Astrocyte (in vitro differentiated cells and primary cell): ENCODE results near the gene PCDHGB1. TPM values are rescaled to one million over a fixed set of nuclear protein-coding genes. Genes with fewer than 3 reads are reported as not detected.
"Not testable (repeated sequence)": the region's sequence is repeated elsewhere in the genome, so short reads cannot be mapped to it uniquely, and the experiment has no call there.

Experiments
- DNase-seq: peaks from one replicate; pipeline ENCODE4 v3.0.0-alpha.2; 2010; ENCODE audit warnings: low read depth
- FAIRE-seq: peaks from 2 replicates; lab custom pipeline; 2011; peaks lifted over from hg19 to GRCh38; lab: Jason Lieb, UNC
- H2AFZ ChIP-seq: 2 replicates; pipeline ENCODE4 v1.6.0; 2012; ENCODE audit warnings: low read depth, low read length, inconsistent platforms
- H3K27ac ChIP-seq: 2 replicates; pipeline ENCODE4 v1.5.1; 2011; ENCODE audit warnings: low read depth, low read length, inconsistent platforms
- H3K27me3 ChIP-seq: 2 replicates; pipeline ENCODE4 v1.6.0; 2011; ENCODE audit warnings: low read length, inconsistent platforms; ENCODE audit not compliant: insufficient read depth
- H3K36me3 ChIP-seq: 2 replicates; pipeline ENCODE4 v1.5.1; 2011; ENCODE audit warnings: low read length, inconsistent platforms; ENCODE audit not compliant: insufficient read depth
- H3K4me1 ChIP-seq: 2 replicates; pipeline ENCODE4 v1.5.1; 2011; ENCODE audit warnings: low read length, inconsistent platforms; ENCODE audit not compliant: insufficient read depth
- H3K4me2 ChIP-seq: 2 replicates; pipeline ENCODE4 v1.6.0; 2012; ENCODE audit warnings: low read length, inconsistent platforms
- H3K4me3 ChIP-seq: 2 replicates; pipeline ENCODE4 v1.5.1; 2011; ENCODE audit warnings: low read depth, mild to moderate bottlenecking, low read length, inconsistent platforms; ENCODE audit not compliant: insufficient read depth
- H3K79me2 ChIP-seq: 2 replicates; pipeline ENCODE4 v1.6.0; 2012; ENCODE audit warnings: mild to moderate bottlenecking, low read length, inconsistent platforms; ENCODE audit not compliant: insufficient read depth
- H3K9ac ChIP-seq: 2 replicates; pipeline ENCODE4 v1.6.0; 2012; ENCODE audit warnings: mild to moderate bottlenecking, low read length, inconsistent platforms
- H3K9me3 ChIP-seq: 2 replicates; pipeline ENCODE4 v1.5.1; 2012; ENCODE audit warnings: low read depth, mild to moderate bottlenecking, low read length, inconsistent platforms; ENCODE audit not compliant: insufficient read depth
- H4K20me1 ChIP-seq: 2 replicates; pipeline ENCODE4 v1.6.0; 2012; ENCODE audit warnings: low read length, inconsistent platforms; ENCODE audit not compliant: insufficient read depth
- H3K27ac Mint-ChIP-seq: one replicate; pipeline ENCODE4 v1.8.0; 2021; ENCODE audit warnings: mild to moderate bottlenecking, mixed read lengths; ENCODE audit not compliant: unreplicated experiment
- H3K27me3 Mint-ChIP-seq: one replicate; pipeline ENCODE4 v1.8.0; 2021; ENCODE audit warnings: low read depth, mixed read lengths; ENCODE audit not compliant: unreplicated experiment
- H3K36me3 Mint-ChIP-seq: one replicate; pipeline ENCODE4 v1.8.0; 2021; ENCODE audit warnings: low read depth, mixed read lengths; ENCODE audit not compliant: unreplicated experiment
- H3K4me1 Mint-ChIP-seq: one replicate; pipeline ENCODE4 v1.8.0; 2021; ENCODE audit warnings: low read depth, mixed read lengths; ENCODE audit not compliant: unreplicated experiment
- H3K4me3 Mint-ChIP-seq: one replicate; pipeline ENCODE4 v1.8.0; 2021; ENCODE audit warnings: mild to moderate bottlenecking, moderate library complexity, mixed read lengths; ENCODE audit not compliant: unreplicated experiment
- H3K9me3 Mint-ChIP-seq: one replicate; pipeline ENCODE4 v1.8.0; 2021; ENCODE audit warnings: mild to moderate bottlenecking, mixed read lengths; ENCODE audit not compliant: unreplicated experiment
- CTCF ChIP-seq: IDR thresholded peaks from 2 replicates; pipeline ENCODE4 v1.5.1; 2011; ENCODE audit warnings: low read depth, mild to moderate bottlenecking, inconsistent platforms, low read length, moderate library complexity; ENCODE audit not compliant: insufficient read depth
- EZH2 ChIP-seq: IDR thresholded peaks from 2 replicates; pipeline ENCODE4 v1.6.1; 2012; ENCODE audit warnings: mild to moderate bottlenecking, low read length, inconsistent platforms; ENCODE audit not compliant: insufficient read depth
- total RNA-seq: library from RNA; stranded (reverse); gene quantifications from 2 replicates; pipeline ENCODE4 v1.2.1, GENCODE V29; 2021

PCDHGB1 gene
- total RNA-seq, 1 donor from 2014 or later = 1.5 TPM

DNA sequence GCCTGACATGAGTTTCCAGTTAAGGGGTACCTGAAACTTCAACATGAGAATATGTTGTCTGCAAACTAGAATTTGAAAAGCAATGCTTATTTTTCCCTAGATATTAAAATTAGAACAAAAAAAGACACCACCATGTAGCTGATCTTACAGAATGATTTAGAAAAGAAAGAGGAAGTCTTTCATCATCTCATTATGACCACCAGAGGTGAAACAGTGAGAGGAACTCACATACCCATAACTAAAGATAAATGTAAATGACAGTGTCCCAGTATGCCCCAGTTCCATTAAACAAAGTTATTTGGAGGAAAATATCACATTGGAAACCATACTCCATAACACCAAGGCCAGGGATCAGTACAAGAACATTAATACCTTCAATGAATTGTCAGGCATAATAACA, 36.2 kb upstream of the PCDHGB1 start:
- Histone ChIP-seq H3K36me3 (peaks cover 8% of the 10 kb centered on the region), H3K4me1 (no peaks in the 10 kb centered on the region), H3K9ac (no peak overlapping the region), H3K4me2 (no peak overlapping the region), H4K20me1 (peaks cover 6% of the 10 kb centered on the region), H3K27ac (no peak overlapping the region), H2AFZ (no peak overlapping the region), H3K79me2 (peaks cover 52% of the 10 kb centered on the region), H3K4me3 (no peak overlapping the region), H3K9me3 (peaks cover 23% of the 10 kb centered on the region), H3K27me3 (no peaks in the 10 kb centered on the region)
- Mint-ChIP-seq H3K9me3 (peaks cover 77% of the 10 kb centered on the region), H3K36me3 (peaks cover 70% of the 10 kb centered on the region), H3K27ac (no peak overlapping the region), H3K4me3 (no peak overlapping the region), H3K4me1 (peaks cover 4% of the 10 kb centered on the region), H3K27me3 (no peaks in the 10 kb centered on the region)
- no peak for FAIRE-seq
- no peak for DNase-seq
- no peak for TF ChIP-seq CTCF
- TF ChIP-seq EZH2 = no peak

DNA sequence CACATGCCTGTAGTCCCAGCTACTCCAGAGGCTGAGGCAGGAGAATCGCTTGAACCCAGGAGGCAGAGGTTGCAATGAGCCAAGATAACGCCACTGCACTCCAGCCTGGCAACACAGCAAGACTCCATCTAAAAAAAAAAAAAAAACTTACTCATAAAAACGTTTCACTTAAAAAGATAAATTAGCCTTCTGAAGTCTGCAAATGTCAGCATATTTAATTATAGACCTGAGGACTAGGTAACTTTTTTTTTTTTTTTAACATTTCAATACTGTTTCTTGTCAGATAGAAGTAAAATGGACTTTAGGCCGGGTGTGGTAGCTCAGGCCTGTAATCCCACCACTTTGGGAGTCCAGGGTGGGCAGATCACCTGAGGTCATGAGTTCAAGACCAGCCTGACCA, 32.9 kb upstream of the PCDHGB1 start:
- not testable (repeated sequence) for H3K27me3 Mint-ChIP-seq, H3K4me2 ChIP-seq, DNase-seq, H3K4me3 ChIP-seq, H2AFZ ChIP-seq, H3K27ac Mint-ChIP-seq, H3K27me3 ChIP-seq, H3K4me1 Mint-ChIP-seq, H3K4me1 ChIP-seq, FAIRE-seq, H3K9ac ChIP-seq, H3K27ac ChIP-seq
- Mint-ChIP-seq H3K36me3 (peaks cover 66% of the 10 kb centered on the region), H3K4me3 (peak overlapping the region; percentile 29), H3K9me3 (peaks cover 82% of the 10 kb centered on the region)
- H3K36me3 ChIP-seq = peaks cover 19% of the 10 kb centered on the region
- peaks cover 20% of the 10 kb centered on the region for H4K20me1 ChIP-seq
- H3K9me3 ChIP-seq = peaks cover 27% of the 10 kb centered on the region
- peaks cover 56% of the 10 kb centered on the region for H3K79me2 ChIP-seq

- no peak overlapping the region for H2AFZ ChIP-seq
- peaks cover 27% of the 10 kb centered on the region for H3K9me3 ChIP-seq
- FAIRE-seq (no peak), DNase-seq (no peak)
- H3K36me3 ChIP-seq = peaks cover 19% of the 10 kb centered on the region
- peaks cover 47% of the 10 kb centered on the region for H3K79me2 ChIP-seq
- H3K4me1 ChIP-seq = no peaks in the 10 kb centered on the region
- TF ChIP-seq EZH2 (no peak), CTCF (no peak)
- Mint-ChIP-seq H3K36me3 (peaks cover 48% of the 10 kb centered on the region), H3K9me3 (peaks cover 67% of the 10 kb centered on the region), H3K4me3 (peak overlapping the region; percentile 98), H3K4me1 (peaks cover 7% of the 10 kb centered on the region), H3K27me3 (no peaks in the 10 kb centered on the region), H3K27ac (peak overlapping the region; percentile 100)
- peak overlapping the region; percentile 89 for H3K4me3 ChIP-seq
- peaks cover 20% of the 10 kb centered on the region for H4K20me1 ChIP-seq
- H3K27me3 ChIP-seq = no peaks in the 10 kb centered on the region
- no peak overlapping the region for H3K9ac ChIP-seq
- peak overlapping the region; percentile 89 for H3K4me2 ChIP-seq
- H3K27ac ChIP-seq = no peak overlapping the region
These were observed 30.7 kb upstream of the PCDHGB1 start for GRCh38 chr5:141319202-141319601.
